GM12892 (cell line): Measurements from ENCODE around the gene OPA1.

Experiments used
- DNase-seq: peaks from one replicate; pipeline ENCODE4 v3.0.0; 2011; ENCODE audit not compliant: insufficient read length
- FAIRE-seq: peaks from 2 replicates; lab custom pipeline; 2011; peaks lifted over from hg19 to GRCh38; lab: Jason Lieb, UNC
- POLR2A ChIP-seq: IDR thresholded peaks from 2 replicates; pipeline ENCODE4 v1.6.1; 2011; ENCODE audit warnings: low read depth, low read length, control low read depth
- POLR2AphosphoS5 ChIP-seq: IDR thresholded peaks from 2 replicates; pipeline ENCODE4 v1.6.1; 2011; ENCODE audit warnings: low read depth, low read length, control low read depth
- TAF1 ChIP-seq: IDR thresholded peaks from 2 replicates; pipeline ENCODE4 v1.6.1; 2011; ENCODE audit warnings: low read depth, mild to moderate bottlenecking, control low read depth, low read length, borderline replicate concordance

Gene OPA1

GRCh38 chr3:193714523-193715137 lies 121.6 kb downstream of the OPA1 start:
- DNase-seq: no peak
- FAIRE-seq: no peak
- no peak for TF ChIP-seq POLR2AphosphoS5
- TF ChIP-seq TAF1: no peak
- TF ChIP-seq POLR2A: no peak

GRCh38 chr3:193716150-193716549 lies 123.1 kb downstream of the OPA1 start:
- DNase-seq (no peak), FAIRE-seq (peak; percentile 48)
- no peak for TF ChIP-seq POLR2AphosphoS5
- no peak for TF ChIP-seq POLR2A
- TF ChIP-seq TAF1: no peak

- TF ChIP-seq POLR2AphosphoS5 (no peak), POLR2A (no peak), TAF1 (no peak)
- FAIRE-seq (no peak), DNase-seq (no peak)
Observed at GRCh38 chr3:193719735-193720134, 126.7 kb downstream of the OPA1 start.

- no peak for FAIRE-seq
- no peak for DNase-seq
- no peak for TF ChIP-seq POLR2AphosphoS5
Observed at GRCh38 chr3:193720169-193720568, 127.2 kb downstream of the OPA1 start.

- FAIRE-seq (no peak), DNase-seq (no peak)
- no peak for TF ChIP-seq POLR2A
- TF ChIP-seq TAF1: no peak
- TF ChIP-seq POLR2AphosphoS5: no peak
Observed at GRCh38 chr3:193722566-193722965, 129.6 kb downstream of the OPA1 start.

- DNase-seq: no peak
- no peak for FAIRE-seq
- TF ChIP-seq POLR2AphosphoS5 (no peak), POLR2A (no peak), TAF1 (no peak)
Observed at GRCh38 chr3:193727089-193727488, 134.1 kb downstream of the OPA1 start.

- DNase-seq: no peak
- TF ChIP-seq POLR2A (no peak), POLR2AphosphoS5 (no peak), TAF1 (no peak)
- FAIRE-seq: no peak
Observed at GRCh38 chr3:193728429-193729087, 135.6 kb downstream of the OPA1 start.

- FAIRE-seq (no peak), DNase-seq (no peak)
- TF ChIP-seq POLR2A (no peak), TAF1 (no peak), POLR2AphosphoS5 (no peak)
Observed at GRCh38 chr3:193729088-193729465, 136.1 kb downstream of the OPA1 start.

GRCh38 chr3:193729601-193730000 lies 136.6 kb downstream of the OPA1 start:
- no peak for TF ChIP-seq POLR2A
- no peak for TF ChIP-seq TAF1
- TF ChIP-seq POLR2AphosphoS5: no peak
- FAIRE-seq (no peak), DNase-seq (no peak)

- TF ChIP-seq TAF1: no peak
- no peak for TF ChIP-seq POLR2A
- no peak for TF ChIP-seq POLR2AphosphoS5
- DNase-seq: no peak
- FAIRE-seq: no peak
Observed at GRCh38 chr3:193730511-193730910, 137.5 kb downstream of the OPA1 start.

- TF ChIP-seq POLR2A: no peak
- no peak for TF ChIP-seq POLR2AphosphoS5
- no peak for TF ChIP-seq TAF1
- DNase-seq: no peak
- no peak for FAIRE-seq
Observed at GRCh38 chr3:193730976-193731375, 138.0 kb downstream of the OPA1 start.

- DNase-seq: no peak
- no peak for FAIRE-seq
- no peak for TF ChIP-seq POLR2AphosphoS5
Observed at GRCh38 chr3:193731656-193732055, 138.6 kb downstream of the OPA1 start.
